Fibroblast of lung (primary cell): ENCODE measurements around the gene UGT3A2. TPM values are rescaled to one million over a fixed set of nuclear protein-coding genes. Genes with fewer than 3 reads are reported as not detected.

Source experiments
- DNase-seq, 2 donors: peaks; one replicate each; pipeline versions ENCODE4 v3.0.0 to v3.0.0-alpha.2; 2010; ENCODE audit warnings: low read depth in 2 of 2
- H2AFZ ChIP-seq: 2 replicates; pipeline ENCODE4 v1.5.1; 2012; ENCODE audit warnings: low read length, control low read depth, inconsistent platforms
- H3K27ac ChIP-seq: 2 replicates; pipeline ENCODE4 v1.5.1; 2011; ENCODE audit warnings: low read length, control low read depth; ENCODE audit not compliant: insufficient read depth
- H3K27me3 ChIP-seq: 2 replicates; pipeline ENCODE4 v1.5.1; 2011; ENCODE audit warnings: mild to moderate bottlenecking, low read length; ENCODE audit not compliant: control insufficient read depth, insufficient read depth
- H3K36me3 ChIP-seq: 2 replicates; pipeline ENCODE4 v1.5.1; 2011; ENCODE audit warnings: low read length; ENCODE audit not compliant: control insufficient read depth, insufficient read depth
- H3K4me1 ChIP-seq: 2 replicates; pipeline ENCODE4 v1.5.1; 2011; ENCODE audit warnings: low read length; ENCODE audit not compliant: control insufficient read depth, insufficient read depth; ENCODE audit errors: extremely low read depth
- H3K4me2 ChIP-seq: 2 replicates; pipeline ENCODE4 v1.5.1; 2011; ENCODE audit warnings: low read length, control low read depth; ENCODE audit not compliant: insufficient read depth; ENCODE audit errors: extremely low read depth
- H3K4me3 ChIP-seq, 4 experiments: fragments of 200-600 bp in 1 of 4; sonication (generic) in 1 of 4; replicated peaks in 1 of 4; 2 replicates each; pipeline ENCODE4 v1.5.1; 2011 to 2016; ENCODE audit warnings: low read length in 4 of 4, low read depth in 3 of 4, mild to moderate bottlenecking in 3 of 4, control low read depth in 2 of 4, inconsistent platforms in 1 of 4, mixed read lengths in 1 of 4; ENCODE audit not compliant: insufficient read depth in 1 of 4; ENCODE audit errors: control extremely low read depth in 1 of 4
- H3K79me2 ChIP-seq: 2 replicates; pipeline ENCODE4 v1.5.1; 2012; ENCODE audit warnings: mild to moderate bottlenecking, low read length, inconsistent platforms; ENCODE audit not compliant: control insufficient read depth, insufficient read depth
- H3K9ac ChIP-seq: 2 replicates; pipeline ENCODE4 v1.5.1; 2011; ENCODE audit warnings: mild to moderate bottlenecking, low read length, control low read depth; ENCODE audit not compliant: insufficient read depth
- H3K9me3 ChIP-seq: 2 replicates; pipeline ENCODE4 v1.5.1; 2012; ENCODE audit warnings: low read depth, low read length; ENCODE audit not compliant: control insufficient read depth, insufficient read depth
- H4K20me1 ChIP-seq: 2 replicates; pipeline ENCODE4 v1.5.1; 2011; ENCODE audit warnings: low read length; ENCODE audit not compliant: control insufficient read depth, insufficient read depth; ENCODE audit errors: extremely low read depth
- EZH2 ChIP-seq: IDR thresholded peaks from 2 replicates; pipeline ENCODE4 v1.5.1; 2012; ENCODE audit warnings: low read length, control low read depth, mild to moderate bottlenecking; ENCODE audit errors: missing control alignments
- polyA plus RNA-seq, 2 donors: library from polyadenylated mRNA; depleted of rRNA in 1 of 2; stranded (reverse) in 1 of 2; unstranded in 1 of 2; fragments of >200 nt; gene quantifications; 2 replicates each; pipeline ENCODE4 v1.2.1, GENCODE V29; 2011 to 2012; ENCODE audit warnings: missing spikeins in 1 of 2
- total RNA-seq: library from RNA; depleted of rRNA; stranded (reverse); fragments of >200 nt; gene quantifications from 2 replicates; pipeline ENCODE4 v1.2.1, GENCODE V29; 2014
- TF ChIP-seq, protein P1 (sequence below), 2 donors: IDR thresholded peaks in 1 of 2; conservative IDR thresholded peaks in 1 of 2; 1 replicate in 1 of 2; 2 replicates in 1 of 2; pipeline ENCODE4 v1.5.1; 2011 to 2012; ENCODE audit warnings: low read length in 2 of 2, control low read depth in 1 of 2, inconsistent platforms in 1 of 2, low read depth in 1 of 2, mild to moderate bottlenecking in 1 of 2

Gene UGT3A2
- total and polyA plus RNA-seq, 2 donors (not counting 1 experiment from before 2014, with no cell fraction given) = not detected

DNA sequence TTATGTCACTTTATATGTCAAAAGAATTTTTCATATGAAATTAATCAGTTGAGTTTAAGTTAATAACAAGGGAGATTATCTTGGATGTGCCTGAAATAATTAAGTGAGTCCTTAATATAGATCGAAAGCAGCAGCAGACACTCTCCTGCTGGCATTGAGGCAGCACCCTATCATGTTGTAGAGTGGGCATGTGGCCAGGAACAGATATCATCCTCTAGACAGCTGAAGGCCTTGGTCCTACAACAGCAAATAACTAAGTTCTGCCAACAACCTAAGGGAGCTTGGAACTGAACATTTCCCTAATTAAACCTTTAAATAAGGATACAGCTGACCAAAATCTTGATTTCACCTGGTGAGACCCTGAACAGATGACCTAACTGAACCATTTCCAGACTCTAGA, 49.7 kb downstream of the UGT3A2 start:
- Histone ChIP-seq H3K9ac (no peak overlapping the region), H3K4me3 (no peak overlapping the region), H3K79me2 (no peaks in the 10 kb centered on the region), H3K4me2 (no peak overlapping the region), H3K4me1 (no peaks in the 10 kb centered on the region), H3K27me3 (no peaks in the 10 kb centered on the region), H4K20me1 (no peaks in the 10 kb centered on the region), H3K36me3 (no peaks in the 10 kb centered on the region), H3K27ac (no peak overlapping the region), H3K9me3 (no peaks in the 10 kb centered on the region), H2AFZ (no peak overlapping the region)
- TF ChIP-seq EZH2 = no peak
- TF ChIP-seq, protein P1, sequence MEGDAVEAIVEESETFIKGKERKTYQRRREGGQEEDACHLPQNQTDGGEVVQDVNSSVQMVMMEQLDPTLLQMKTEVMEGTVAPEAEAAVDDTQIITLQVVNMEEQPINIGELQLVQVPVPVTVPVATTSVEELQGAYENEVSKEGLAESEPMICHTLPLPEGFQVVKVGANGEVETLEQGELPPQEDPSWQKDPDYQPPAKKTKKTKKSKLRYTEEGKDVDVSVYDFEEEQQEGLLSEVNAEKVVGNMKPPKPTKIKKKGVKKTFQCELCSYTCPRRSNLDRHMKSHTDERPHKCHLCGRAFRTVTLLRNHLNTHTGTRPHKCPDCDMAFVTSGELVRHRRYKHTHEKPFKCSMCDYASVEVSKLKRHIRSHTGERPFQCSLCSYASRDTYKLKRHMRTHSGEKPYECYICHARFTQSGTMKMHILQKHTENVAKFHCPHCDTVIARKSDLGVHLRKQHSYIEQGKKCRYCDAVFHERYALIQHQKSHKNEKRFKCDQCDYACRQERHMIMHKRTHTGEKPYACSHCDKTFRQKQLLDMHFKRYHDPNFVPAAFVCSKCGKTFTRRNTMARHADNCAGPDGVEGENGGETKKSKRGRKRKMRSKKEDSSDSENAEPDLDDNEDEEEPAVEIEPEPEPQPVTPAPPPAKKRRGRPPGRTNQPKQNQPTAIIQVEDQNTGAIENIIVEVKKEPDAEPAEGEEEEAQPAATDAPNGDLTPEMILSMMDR (conservative IDR thresholded peaks at IDR 0.05 in 1 of 2, IDR thresholded peaks at IDR 0.05 in 1 of 2; ENCODE audit: low read depth in 1 of 2, low read length in 2 of 2) = no peak
- DNase-seq = no peak

DNA sequence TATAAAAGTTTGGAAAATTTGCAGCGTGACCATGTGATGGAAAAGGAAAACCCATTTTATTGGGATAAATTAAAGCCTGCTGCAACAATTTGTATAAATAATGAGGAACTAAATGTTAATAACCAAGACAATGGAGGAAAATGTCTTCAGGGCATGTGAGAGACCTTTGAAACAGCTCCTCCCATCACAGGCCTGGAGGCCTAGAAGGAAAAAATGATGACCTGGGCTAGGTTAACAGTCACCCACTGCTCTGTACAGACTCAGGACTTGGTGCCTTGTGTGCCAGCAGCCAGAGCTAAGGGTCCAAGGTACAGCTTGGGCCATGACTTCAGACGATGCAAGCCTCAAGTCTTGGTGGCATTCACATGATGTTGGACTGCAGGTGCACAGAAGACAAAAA, 53.5 kb downstream of the UGT3A2 start:
- no peaks in the 10 kb centered on the region for H3K9me3 ChIP-seq
- no peaks in the 10 kb centered on the region for H3K36me3 ChIP-seq
- no peaks in the 10 kb centered on the region for H3K27me3 ChIP-seq
- no peak overlapping the region for H3K9ac ChIP-seq
- H4K20me1 ChIP-seq = no peaks in the 10 kb centered on the region
- TF ChIP-seq, protein P1 (conservative IDR thresholded peaks at IDR 0.05 in 1 of 2, IDR thresholded peaks at IDR 0.05 in 1 of 2; ENCODE audit: low read depth in 1 of 2, low read length in 2 of 2) = no peak
- TF ChIP-seq EZH2 = no peak
- no peak for DNase-seq
- H3K4me1 ChIP-seq = no peaks in the 10 kb centered on the region
- H3K79me2 ChIP-seq = no peaks in the 10 kb centered on the region
- H3K4me2 ChIP-seq = no peak overlapping the region
- H3K27ac ChIP-seq = no peak overlapping the region
- no peak overlapping the region for H3K4me3 ChIP-seq
- H2AFZ ChIP-seq = no peak overlapping the region

DNA sequence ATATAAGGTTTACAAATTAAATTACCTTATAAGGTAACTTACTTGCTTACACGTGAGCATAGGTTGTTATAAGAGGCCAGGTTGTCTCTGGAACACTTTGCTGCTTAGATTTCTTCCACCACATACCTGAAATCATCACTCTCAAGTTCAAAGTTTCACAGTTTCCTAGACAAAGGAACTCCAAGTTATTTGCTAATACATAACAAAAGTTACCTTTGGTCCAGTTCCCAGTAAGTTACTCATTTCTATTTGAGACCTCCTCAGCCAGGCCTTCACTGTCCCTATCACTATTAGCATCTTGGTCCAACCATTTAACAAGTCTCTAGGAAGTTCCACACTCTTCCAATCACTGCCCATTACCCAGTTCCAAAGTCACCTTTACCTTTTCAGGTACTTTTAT, 57.0 kb downstream of the UGT3A2 start:
- Histone ChIP-seq H3K4me3 (no peak overlapping the region), H3K36me3 (no peaks in the 10 kb centered on the region), H3K27me3 (no peaks in the 10 kb centered on the region), H3K79me2 (no peaks in the 10 kb centered on the region), H4K20me1 (no peaks in the 10 kb centered on the region), H3K9me3 (no peaks in the 10 kb centered on the region), H3K27ac (no peak overlapping the region), H3K9ac (no peak overlapping the region), H2AFZ (no peak overlapping the region), H3K4me2 (no peak overlapping the region), H3K4me1 (no peaks in the 10 kb centered on the region)
- no peak for DNase-seq
- TF ChIP-seq, protein P1 (conservative IDR thresholded peaks at IDR 0.05 in 1 of 2, IDR thresholded peaks at IDR 0.05 in 1 of 2; ENCODE audit: low read depth in 1 of 2, low read length in 2 of 2) = no peak
- no peak for TF ChIP-seq EZH2
